Left lobe of liver (tissue), 2 donors: ENCODE measurements around the gene ZIK1. TPM values are rescaled to one million over a fixed set of nuclear protein-coding genes. Genes with fewer than 3 reads are reported as not detected.

Experiments
- ATAC-seq: fragments of 200-7000 bp; cut with Tn5 transposase; one replicate; pipeline ENCODE4 v1.9.1; 2020; ENCODE audit warnings: mild to moderate bottlenecking, moderate library complexity
- DNase-seq: peaks from one replicate; pipeline ENCODE4 v3.0.0-alpha.2; 2020; ENCODE audit warnings: low spot score
- total RNA-seq: library from RNA; stranded (reverse); gene quantifications from one replicate; pipeline ENCODE4 v1.2.1, GENCODE V29; 2021
- donor health status: DM: no; HTN: no; CAD: no; lungs with moderate emphysema.
- donor health status: DM: no; HTN: yes; CAD: no.

The ZIK1 gene
- total RNA-seq, 1 donor from 2014 or later: 0.18 TPM

DNA sequence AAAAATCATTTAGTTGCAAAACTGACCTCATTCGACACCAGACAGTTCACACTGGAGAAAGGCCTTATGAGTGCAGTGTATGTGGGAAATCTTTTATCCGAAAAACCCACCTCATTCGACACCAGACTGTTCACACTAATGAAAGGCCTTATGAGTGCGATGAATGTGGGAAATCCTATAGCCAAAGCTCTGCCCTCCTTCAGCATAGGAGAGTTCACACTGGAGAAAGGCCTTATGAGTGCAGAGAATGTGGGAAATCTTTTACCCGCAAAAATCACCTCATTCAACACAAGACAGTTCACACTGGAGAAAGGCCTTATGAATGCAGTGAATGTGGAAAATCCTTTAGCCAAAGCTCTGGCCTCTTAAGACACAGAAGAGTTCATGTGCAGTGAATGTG is 23.0 kb downstream of the ZIK1 start:
- no peak for DNase-seq
- ATAC-seq: no peak

DNA sequence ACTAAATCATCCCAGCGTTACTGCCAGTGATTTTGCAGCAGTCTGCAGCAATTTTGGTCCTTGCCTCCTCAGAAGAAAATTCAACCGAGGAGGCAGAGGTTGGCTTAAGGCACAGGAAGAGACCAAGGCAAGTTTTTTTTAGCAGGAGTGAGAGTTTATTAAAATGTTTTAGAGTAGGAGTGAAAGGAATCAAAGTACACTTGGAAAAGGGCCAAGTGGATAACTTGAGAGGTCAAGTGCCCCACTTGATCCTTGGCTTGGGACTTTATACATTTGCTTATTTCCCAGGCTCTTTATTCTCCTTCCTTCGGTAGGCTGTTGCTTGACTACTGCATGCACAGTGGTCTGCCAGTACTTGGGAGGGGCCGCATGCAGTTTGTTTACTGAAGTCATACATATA is 27.2 kb downstream of the ZIK1 start:
- ATAC-seq (no peak), DNase-seq (no peak)

DNA sequence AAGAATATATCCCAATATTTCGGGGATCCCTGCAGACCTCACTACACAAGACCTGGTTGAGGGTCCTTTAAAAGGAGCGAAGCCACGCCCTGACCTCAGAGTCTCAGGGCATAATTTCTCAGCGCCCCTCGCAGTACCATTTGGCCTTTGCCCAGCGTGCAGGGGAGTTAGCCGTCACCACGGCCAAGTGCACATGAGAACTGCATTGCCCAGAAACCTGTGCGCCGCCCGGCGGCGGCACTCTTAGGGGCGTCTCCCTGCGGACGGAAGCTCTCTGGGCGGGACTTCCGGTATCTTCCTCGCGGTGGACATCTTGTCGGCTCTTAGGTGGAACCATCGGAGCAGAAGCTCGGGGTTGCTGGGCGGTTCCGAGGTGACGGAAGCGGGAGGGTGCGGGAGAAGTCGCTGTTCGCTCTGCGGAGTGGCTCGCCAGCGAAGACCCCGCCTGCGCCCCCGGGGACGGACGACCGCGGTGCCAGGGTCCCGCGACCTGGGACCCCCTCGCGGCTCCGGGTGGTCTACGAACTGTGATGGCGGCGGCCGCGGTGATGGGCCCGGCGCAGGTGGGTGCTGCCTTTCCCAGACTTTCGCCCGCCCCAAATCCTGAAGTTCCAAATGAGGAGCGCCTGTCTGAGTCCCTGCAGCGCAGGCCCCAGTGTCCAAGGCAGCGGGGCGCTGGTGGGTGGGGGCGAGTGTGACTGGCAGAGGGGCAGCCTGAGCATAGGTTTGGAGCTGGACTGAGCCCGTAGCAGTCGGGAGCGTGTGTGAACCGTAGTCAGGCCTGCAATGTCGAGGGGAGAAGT is 30.2 kb downstream of the ZIK1 start, which contains the start of gene ZNF134:
Gene ZNF134 (plus strand): TSS at position 302 of the 803 bp plus-strand sequence. CDS start 5,227 bp downstream, outside the sequence.
- ATAC-seq (peak; percentile 100), DNase-seq (peak; percentile 92)

DNA sequence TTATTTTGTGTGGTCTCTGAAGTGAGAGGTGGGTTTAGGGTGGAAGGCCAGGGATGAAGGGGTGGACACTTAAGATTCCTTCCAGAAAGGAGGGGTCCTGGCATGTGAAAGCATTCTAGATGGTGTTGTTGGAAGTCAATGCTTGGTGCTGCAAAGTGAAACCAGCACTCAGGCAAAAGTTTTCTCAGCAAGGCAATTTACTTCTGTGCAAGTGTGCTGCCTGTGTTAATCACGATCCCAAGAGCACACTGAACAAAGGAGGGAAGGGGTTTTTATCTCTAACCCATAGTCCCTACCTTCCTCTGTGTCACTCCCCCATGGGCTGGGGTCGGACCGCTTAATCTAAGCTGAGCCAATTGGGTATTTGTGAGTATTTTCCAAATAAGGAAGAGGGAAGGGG is 31.4 kb downstream of the ZIK1 start:
- ATAC-seq (no peak), DNase-seq (no peak)

DNA sequence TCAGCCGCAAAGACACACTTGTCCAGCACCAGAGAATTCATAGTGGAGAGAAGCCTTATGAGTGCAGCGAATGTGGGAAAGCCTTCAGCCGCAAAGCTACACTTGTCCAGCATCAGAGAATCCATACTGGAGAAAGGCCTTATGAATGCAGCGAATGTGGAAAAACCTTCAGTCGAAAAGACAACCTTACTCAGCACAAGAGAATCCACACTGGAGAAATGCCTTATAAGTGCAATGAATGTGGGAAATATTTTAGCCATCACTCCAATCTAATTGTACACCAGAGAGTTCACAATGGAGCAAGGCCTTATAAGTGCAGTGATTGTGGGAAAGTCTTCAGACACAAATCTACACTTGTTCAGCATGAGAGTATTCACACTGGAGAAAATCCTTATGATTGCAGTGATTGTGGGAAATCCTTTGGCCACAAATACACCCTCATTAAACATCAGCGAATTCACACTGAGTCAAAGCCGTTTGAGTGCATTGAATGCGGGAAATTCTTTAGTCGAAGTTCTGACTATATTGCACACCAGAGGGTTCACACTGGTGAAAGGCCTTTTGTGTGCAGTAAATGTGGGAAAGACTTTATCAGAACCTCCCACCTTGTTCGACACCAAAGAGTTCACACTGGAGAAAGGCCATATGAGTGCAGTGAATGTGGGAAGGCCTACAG is 36.9 kb downstream of the ZIK1 start:
- no peak for ATAC-seq
- no peak for DNase-seq

DNA sequence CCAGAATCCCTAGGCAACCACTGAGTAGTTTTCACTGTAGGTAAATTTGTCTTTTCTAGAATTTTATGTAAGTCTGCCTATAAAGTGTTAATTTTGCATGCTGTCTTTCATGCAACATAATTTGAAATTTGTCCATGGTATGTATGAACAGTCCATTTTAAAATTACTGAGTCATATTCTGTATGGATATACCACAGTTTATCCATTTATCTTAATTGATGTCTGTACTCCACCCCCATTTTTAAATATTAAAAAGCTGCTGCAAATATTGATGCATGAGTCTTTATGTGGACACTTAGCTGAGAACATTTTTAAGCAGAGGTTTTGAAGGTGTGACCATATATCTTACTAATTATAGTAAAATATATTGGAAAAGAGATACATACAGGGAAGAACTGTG is 39.1 kb downstream of the ZIK1 start:
- ATAC-seq (no peak), DNase-seq (no peak)

DNA sequence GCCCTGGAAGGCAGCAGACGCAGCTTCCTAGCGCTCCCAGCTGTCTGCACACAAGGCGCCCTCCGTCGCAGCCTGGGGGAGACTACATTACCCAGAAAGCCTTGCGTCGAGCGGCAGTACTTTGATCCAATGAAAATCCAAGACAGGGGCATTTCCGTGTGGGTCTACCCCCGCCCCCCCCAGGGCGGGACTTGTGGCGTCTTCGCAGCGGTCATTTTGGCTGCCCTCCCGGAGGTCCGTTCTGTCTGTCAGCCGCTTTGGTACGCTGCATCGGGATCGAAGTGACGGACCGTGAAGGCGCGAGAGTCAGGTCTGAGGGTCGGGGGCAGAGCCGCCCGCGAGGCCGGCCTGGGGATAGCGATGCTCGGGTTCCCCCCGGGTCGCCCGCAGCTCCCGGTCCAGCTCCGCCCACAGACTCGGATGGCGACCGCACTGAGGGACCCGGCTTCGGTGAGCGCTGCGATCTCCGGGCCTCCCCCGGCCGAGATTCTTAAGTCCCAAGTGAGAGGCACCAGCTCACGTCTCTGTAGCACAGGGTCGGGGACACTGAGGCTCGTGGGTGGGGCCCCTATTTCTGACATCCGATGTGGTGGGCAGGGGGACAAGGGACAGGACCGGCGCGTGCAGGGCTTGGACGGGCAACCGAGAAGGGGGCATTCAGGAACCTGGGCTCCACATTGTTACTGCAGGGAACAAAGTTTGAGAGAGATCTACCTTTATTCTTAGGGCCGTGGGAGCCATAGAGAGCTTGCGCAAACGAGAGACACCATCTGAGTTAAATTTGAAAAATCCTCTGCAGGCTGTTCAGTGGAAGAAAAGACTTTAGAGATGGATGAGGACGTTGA is 49.3 kb downstream of the ZIK1 start, which contains the start of gene ZNF211:
Gene ZNF211 (plus strand): TSS at position 182 of the 845 bp plus-strand sequence. CDS start 179 bp downstream, at position 361.
- ATAC-seq: peak; percentile 100
- peak; percentile 94 for DNase-seq

DNA sequence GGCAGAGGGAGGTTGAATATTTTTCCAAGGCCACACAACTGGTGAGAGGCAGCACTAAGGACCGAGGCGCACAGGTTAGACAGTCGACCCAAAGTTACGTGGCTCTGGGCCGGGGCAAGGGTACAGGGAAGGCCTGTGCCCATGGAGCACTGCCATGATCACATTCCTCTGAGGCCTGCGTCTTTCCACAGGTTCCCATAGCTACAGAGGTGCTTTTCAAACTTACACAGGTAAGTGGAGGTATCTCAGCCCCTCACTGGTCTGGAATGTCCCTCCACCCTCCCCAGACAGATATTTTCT is 49.8 kb downstream of the ZIK1 start:
- ATAC-seq (no peak), DNase-seq (no peak)

DNA sequence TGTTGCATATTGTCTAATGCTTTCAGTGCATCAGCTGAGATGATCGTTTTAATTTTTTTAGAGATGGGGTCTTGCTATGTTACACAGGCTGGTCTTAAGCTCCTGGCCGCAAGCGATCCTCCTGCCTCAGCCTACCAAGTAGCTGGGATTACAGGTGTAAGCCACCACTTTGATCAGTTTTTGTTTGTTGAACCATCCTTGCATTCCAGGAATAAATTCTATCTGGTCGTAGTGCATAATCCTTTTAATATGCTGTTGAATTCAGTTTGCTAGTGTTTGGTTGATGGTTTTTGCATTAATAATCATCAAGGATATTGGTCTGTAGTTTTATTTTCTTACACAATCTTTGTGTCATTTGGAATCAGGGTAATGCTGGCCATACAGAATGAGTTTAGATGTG is 53.4 kb downstream of the ZIK1 start:
- no peak for DNase-seq
- no peak for ATAC-seq

DNA sequence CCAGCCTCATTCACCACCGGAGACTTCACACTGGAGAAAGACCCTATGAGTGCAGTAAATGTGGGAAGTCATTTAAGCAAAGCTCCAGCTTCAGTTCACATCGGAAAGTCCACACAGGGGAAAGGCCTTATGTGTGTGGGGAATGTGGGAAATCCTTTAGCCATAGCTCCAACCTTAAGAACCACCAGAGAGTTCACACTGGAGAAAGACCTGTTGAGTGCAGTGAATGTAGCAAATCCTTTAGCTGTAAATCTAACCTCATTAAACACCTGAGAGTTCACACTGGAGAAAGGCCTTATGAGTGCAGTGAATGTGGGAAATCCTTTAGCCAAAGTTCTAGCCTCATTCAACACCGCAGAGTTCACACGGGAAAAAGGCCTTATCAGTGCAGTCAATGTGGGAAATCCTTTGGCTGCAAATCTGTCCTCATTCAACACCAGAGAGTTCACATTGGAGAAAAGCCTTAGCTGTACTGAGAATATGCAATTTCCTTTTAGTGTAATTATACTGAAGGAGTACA is 57.8 kb downstream of the ZIK1 start:
- no peak for ATAC-seq

DNA sequence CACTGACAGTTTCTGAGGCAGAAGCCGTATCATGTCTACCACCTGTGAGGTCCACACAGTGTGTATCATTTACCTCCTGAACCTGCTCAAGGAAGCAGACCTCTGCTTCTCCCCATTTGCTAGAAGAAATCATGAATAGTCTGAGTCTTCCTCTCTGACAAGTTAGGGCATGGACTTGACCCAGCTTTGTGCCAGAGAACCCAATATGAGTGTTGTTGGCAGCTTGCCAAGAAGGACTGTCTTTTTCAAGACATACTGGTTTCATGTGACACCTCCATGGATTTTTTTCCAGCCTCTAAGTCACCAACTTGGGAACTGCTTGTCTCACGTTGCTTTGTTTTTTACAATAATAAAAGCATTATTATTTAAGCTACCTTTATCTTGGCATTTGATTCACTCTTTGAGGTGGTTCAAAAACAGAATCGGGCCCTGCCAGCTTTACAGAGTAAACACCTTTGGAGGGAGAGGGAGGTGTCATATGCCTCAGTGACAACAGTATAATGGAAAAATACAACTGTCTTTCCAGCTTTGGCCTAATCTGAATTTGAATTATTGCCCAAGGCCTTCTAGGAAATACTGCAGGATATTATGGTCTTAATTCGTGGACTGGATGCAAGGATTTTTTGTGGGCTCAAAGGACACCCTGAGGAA is 58.6 kb downstream of the ZIK1 start:
- ATAC-seq (no peak), DNase-seq (no peak)

More for the DNA sequence above, 57.8 kb downstream of the ZIK1 start:
- no peak for DNase-seq

Other genes with a start within 250 kb of the ZIK1 start
- 2.6 TPM for gene ZNF304, start 232.9 kb upstream of the ZIK1 start, total RNA-seq
- 1.2 TPM for gene TRAPPC2B, start 220.6 kb upstream of the ZIK1 start, total RNA-seq
- 0.78 TPM for gene ZNF547, start 220.6 kb upstream of the ZIK1 start, total RNA-seq
- 6.4 TPM for gene ZNF548, start 194.3 kb upstream of the ZIK1 start, total RNA-seq
- 4.6 TPM for gene ZNF17, start 173.0 kb upstream of the ZIK1 start, total RNA-seq
- 3.1 TPM for gene ZNF749, start 148.8 kb upstream of the ZIK1 start, total RNA-seq
- 0.43 TPM for gene VN1R1, start 127.0 kb upstream of the ZIK1 start, total RNA-seq
- gene ZNF772, start 106.6 kb upstream of the ZIK1 start, total RNA-seq: 3.6 TPM
- 3.5 TPM for gene ZNF419, start 96.4 kb upstream of the ZIK1 start, total RNA-seq
- 2.3 TPM for gene ZNF773, start 84.2 kb upstream of the ZIK1 start, total RNA-seq
- 1.0 TPM for gene ZNF549, start 56.8 kb upstream of the ZIK1 start, total RNA-seq
- gene ZNF550, start 24.3 kb upstream of the ZIK1 start, total RNA-seq: 2.4 TPM
- 1.4 TPM for gene ZNF416, start 5.2 kb upstream of the ZIK1 start, total RNA-seq
- gene ZNF530, start 15.7 kb downstream of the ZIK1 start, total RNA-seq: 0.50 TPM
- gene ZNF134, start 30.1 kb downstream of the ZIK1 start, total RNA-seq: 6.9 TPM
- gene ZNF211, start 49.0 kb downstream of the ZIK1 start, total RNA-seq: 4.9 TPM
- not detected for gene ZSCAN4, start 84.8 kb downstream of the ZIK1 start, total RNA-seq
- gene ZNF551, start 97.8 kb downstream of the ZIK1 start, total RNA-seq: 1.8 TPM
- gene ZNF154, start 125.1 kb downstream of the ZIK1 start, total RNA-seq: 0.96 TPM
- 2.1 TPM for gene ZNF671, start 143.5 kb downstream of the ZIK1 start, total RNA-seq
- gene ZNF776, start 162.7 kb downstream of the ZIK1 start, total RNA-seq: 9.1 TPM
- gene ZNF586, start 185.5 kb downstream of the ZIK1 start, total RNA-seq: 4.6 TPM
- 7.1 TPM for gene ZNF552, start 230.8 kb downstream of the ZIK1 start, total RNA-seq
- 10.2 TPM for gene ZNF587B, start 246.2 kb downstream of the ZIK1 start, total RNA-seq